GM18873 (cell line): Measurements from ENCODE around the gene ENHO.

Source experiments
- ATAC-seq: cut with Tn5 transposase; IDR thresholded peaks from one replicate; pipeline ENCODE4 v1.9.1; 2021; ENCODE audit warnings: mild to moderate bottlenecking, moderate library complexity, moderate number of reproducible peaks; ENCODE audit not compliant: unreplicated experiment, low FRiP score

Gene ENHO

DNA sequence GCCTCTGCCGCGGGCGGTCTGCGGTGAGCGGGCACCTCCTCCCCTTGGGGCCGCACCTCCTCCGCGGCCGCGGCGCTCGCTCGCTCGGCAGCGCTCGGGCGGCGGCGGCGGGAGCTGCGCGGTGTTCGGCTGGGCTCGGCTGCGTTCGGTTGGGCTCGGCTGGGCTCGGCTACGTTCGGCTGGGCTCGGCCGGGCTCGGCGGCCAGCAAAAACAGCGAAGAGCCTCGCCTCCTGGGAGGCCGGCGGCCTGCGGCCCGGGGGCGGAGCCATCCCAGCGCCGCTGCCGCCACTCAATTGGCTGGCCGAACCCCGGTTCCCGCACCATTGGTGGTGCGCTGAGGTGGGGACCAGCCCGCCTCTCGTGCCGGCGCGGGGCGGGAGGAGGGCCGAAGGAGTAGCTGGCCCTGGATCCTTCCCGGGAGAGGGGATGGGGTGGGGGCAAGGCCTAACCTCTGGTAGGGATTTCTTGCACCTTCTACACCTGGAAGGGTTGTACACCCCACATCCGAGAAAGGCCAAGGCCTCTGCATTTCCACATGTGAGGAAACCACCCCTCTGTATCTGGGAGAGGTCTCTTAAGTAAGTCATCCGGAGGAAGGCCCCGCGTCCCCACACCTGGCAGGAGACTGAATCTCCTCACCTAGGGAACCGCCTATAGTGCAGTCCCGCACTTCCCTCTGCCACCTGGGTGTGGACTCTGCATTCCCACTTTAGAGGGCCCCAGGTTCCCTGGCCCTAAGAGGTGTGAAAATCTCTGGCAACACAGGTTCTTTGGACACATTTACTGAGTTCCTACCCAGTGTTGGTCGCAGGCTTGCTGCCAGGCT lies at the start of gene ENHO:
Gene ENHO (minus strand): TSS at position 20 of the 827 bp plus-strand sequence. CDS start 1,295 bp downstream, outside the sequence.
- ATAC-seq: peak; percentile 59

DNA sequence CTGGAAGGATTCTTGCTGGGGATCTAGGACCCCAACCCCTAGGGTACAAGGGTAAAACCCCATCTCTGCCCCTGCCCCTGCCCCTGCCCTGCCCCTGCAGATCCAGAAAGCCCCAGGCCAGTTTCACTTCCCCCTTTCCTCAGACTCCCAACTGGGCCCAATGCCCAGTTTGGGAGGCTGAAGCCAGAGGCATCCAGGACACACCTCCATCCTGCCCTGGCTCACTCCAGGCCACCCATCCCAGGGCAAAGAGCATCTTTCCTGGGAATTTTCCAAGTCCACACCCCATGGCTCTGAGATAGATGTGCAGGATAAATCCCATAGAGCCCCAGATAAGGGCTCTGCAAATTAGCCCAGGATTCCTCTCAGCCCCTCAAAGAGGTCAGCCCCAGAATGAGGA lies 49.3 kb upstream of the ENHO start:
- ATAC-seq: no peak

DNA sequence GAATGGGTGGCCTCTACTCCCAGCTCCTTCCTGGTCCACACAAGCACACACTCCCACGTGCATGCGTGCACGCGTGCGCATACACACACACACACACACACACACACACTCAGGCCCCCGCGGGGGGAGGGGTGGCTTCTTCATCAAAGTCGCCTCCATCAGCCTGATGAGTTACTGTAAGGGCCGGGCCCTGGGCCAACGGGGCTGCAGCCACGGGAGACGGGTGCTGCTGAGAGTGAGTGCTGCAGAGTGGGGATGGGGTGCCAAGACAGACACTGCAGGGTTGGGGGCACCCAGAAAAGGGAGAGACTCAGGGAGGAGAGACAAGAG lies 48.7 kb upstream of the ENHO start:
- ATAC-seq: no peak

DNA sequence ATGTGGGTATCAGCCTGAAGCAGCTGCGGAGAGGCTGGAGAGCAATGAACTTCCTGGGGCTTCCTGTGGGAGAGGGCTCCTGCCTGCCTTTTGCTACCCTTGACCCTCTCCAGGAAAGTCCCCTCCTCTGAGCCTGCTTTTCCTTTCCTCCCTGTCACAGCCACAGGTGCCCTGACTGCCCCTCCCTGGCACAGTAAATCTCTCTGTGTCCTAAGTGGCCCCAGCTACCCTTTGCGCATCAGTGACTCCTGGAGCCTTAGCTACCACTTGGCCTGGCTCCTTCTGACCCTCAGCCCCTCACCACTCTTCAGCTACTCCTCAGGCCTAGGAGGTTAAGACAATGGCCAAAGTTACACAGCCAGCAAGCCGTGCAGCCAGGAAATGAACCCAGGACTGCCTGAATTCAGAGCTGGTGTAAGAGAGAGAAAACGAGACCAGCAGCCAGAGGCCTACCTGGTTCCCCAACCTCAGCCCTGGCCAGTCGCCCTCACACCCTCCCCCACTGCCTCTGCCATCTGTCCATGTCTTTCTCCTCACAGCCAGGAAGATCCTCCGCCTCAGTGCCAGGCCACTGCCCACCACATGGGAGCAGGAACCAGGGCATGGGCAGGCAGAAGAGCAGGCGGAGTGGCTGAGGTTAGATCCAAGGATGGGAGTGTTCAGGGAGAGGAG lies 48.2 kb upstream of the ENHO start:
- ATAC-seq: no peak

GRCh38 chr9:34570376-34570775 lies 47.6 kb upstream of the ENHO start:
- no peak for ATAC-seq

DNA sequence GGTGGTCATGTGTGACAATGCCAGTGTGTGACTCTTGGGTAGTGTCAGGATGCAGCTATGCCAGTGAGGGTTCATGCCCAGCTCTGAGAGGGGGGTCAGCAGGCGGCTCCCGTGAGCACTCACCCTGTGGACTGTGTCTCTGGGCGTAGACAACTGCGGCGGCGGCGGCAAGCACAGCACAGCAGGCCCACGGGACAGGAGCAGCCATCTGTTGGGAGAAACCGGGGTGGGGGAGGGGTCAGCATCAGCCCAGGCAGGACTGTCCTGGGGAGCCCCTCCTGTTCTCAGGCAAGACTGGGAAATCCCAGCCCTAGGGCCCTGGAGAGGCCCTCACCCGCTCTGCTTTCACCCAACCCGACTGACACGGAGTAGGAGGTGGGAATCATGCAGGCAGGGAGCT lies 46.0 kb upstream of the ENHO start:
- no peak for ATAC-seq

GRCh38 chr9:34568133-34568532 lies 45.3 kb upstream of the ENHO start:
- ATAC-seq: no peak

- ATAC-seq: no peak
These were observed 44.2 kb upstream of the ENHO start for GRCh38 chr9:34566972-34567371.

- ATAC-seq: no peak
These were observed 43.5 kb upstream of the ENHO start for GRCh38 chr9:34566322-34566721.

DNA sequence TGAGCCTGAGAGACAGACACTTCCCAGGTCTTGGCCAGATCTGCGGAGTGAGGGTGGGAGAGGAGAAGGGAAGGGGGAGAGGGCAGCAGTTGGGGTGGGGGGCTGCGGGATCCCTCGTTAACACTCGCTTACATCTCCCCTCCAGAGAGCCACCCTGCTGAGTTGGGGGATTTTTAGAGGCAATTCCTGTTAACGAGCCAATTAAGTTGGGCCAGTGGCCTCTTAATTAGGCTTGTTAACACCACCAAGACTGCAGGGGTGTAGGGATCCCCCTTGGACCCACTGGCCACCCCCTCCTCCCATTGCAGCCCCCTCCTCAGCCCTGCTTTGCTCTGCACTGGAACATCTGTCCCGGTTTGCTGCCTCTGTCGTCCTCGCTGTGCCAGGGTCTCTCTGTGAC lies 43.1 kb upstream of the ENHO start:
- ATAC-seq: no peak

- no peak for ATAC-seq
These were observed 41.8 kb upstream of the ENHO start for GRCh38 chr9:34564617-34565016.

DNA sequence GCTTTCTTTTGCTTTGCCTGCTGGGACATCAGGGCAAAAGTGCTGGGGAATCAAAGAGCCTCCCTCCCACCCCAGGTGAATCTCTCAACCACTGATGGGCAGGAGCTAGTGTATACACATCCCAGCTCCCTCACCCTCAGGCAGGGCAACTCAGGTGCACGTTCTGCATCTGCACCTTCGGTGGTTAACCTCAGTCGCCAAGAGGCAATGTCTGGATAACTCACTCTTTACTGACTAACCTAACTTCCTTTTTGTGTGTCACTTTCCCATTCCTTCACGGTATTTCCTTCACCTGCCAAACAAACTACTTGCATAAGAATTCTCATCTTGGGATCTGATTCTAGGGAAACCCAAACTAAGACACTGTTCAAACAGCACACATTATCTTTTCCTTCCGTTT lies 40.5 kb upstream of the ENHO start:
- no peak for ATAC-seq

GRCh38 chr9:34562135-34562745 lies 39.5 kb upstream of the ENHO start:
- ATAC-seq: no peak

- ATAC-seq: no peak
These were observed 37.9 kb upstream of the ENHO start for GRCh38 chr9:34560599-34561214.

DNA sequence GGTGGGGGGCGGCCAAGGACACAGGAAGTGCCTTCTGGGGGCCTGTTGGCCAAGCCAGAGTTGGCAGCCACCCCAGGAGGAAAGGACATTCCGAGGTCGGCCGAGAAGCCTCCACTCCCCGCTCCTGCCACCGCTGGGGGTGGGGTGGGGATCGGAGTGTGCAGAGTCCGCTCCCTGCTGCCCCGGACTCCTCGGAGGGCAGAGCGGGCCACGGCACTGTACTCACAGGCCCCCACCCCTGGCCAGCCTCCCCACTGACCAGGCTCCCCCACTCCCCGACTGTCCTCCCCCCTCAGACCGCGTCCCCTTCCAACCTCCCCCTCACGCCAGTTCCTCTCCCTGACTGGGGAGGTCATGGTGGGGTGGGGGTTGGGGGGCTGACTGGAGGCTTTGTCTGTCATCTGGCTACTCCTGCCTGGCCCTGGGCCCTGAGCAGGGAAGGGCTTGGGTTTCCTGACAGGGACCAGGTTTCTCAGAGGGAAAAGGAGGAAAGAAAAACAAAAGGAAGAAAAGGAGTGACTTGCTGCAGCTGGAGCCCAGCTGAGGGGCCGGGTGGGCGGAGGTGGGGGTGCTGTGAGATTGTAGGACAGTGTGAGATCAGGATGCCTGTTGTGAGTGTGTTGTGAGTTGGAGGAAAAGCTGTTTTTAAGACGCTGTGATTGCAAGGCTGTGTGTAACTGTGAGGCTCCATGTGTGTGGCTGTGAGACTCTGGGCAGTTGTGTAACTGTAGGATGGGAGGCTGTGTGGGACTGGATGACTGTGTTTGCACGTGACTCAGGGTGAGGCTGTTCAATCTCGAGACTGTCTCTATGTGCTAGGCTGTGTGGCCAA lies 37.0 kb upstream of the ENHO start:
- ATAC-seq: no peak

GRCh38 chr9:34558919-34559623 lies 36.3 kb upstream of the ENHO start:
- no peak for ATAC-seq

DNA sequence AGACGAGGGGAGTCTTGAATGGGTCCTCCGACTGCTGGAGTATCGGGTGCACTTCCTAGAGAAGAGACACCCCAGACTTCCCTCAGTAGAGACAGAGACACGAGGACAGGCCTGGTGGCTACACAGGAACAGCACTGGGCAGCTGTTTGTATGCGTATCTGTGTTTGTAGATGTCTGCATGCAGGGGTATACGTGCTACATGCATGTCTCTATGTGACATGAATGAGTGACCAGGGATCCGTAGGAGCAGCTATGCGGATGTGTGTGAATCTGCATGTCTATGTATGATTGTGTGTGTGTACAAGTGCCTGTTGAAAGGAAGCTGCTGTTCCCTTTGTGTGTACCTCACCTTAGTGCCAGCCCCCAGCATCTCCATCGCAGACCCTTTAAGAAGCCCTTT lies 35.6 kb upstream of the ENHO start:
- no peak for ATAC-seq

DNA sequence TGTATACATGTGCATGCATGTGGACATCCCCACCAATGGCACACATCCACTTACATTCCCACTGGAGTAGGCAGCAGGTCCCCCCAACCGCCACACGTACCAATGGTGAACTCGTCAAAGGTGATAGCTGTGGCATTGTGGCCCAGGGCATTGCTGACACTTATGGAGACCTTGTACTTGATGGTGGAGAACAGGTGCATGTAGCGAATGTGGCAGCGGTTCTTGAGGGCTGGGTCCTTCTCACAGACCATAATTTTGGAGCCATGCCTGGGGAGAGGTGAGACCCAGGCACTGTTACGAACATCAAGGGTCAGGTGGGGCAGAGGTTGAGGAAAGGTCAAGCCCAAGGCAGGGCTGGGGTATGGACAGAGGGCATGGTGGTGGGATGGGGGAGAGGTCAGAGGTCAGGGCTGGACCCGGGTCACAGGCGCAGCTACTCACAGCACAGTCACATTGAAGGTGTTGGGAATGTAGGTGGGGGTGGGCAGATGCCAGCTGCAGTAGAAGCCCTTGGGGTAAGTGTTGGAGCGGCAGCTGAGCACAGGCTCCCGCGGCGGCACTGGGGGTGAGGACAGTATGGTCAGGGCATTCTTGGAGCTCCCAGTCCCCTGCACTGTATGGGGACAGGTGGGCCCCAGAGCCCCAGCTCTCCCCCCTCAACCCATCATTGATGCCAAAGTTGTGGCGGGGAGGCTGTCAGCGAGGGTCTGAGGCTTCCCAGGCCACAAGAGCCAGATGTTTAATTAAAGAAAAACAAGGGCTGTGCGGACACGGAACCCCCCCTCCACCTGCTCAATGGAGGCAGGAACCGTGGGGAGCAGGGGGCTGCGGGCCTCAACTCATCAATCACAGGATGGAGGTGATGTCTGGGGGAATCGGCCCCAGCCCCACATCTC lies 34.9 kb upstream of the ENHO start:
- no peak for ATAC-seq

DNA sequence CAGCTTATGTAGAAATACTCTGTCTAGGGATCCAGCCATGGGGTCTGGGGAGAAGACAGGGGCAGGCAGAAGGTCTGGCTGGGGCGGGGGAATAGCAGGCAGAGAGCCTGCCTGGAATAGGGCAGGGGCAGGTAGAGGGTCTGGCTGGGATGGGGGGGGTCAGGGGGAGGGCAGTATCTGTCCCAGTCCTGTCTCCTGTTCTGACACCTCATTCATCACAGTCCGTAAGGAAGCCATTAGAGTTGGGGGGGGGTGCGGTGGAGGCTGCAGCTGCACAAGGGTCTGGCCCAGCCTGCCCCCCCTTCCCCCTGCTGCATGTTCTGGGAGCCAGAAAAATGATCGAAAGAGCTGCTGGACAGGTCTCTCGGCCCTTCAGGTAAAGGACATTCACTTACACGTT lies 34.2 kb upstream of the ENHO start:
- ATAC-seq: no peak
